Cardiac fibroblast (primary cell): Measurements from ENCODE around the gene TSPAN9.
A peak's percentile ranks its signal among the peaks of the same experiment; 100 is the strongest.

ENCODE experiments used
- DNase-seq, 2 donors: peaks; one replicate each; pipeline versions ENCODE4 v3.0.0 to v3.0.0-alpha.2; 2010; ENCODE audit warnings: low read depth in 2 of 2
- H3K4me3 ChIP-seq, 2 donors: replicated peaks in 1 of 2; 1 replicate in 1 of 2; 2 replicates in 1 of 2; pipeline ENCODE4 v1.5.1; 2011; ENCODE audit warnings: low read depth in 2 of 2, low read length in 2 of 2, mild to moderate bottlenecking in 2 of 2, moderate library complexity in 1 of 2
- CTCF ChIP-seq: IDR thresholded peaks from one replicate; pipeline ENCODE4 v1.5.1; 2011; ENCODE audit warnings: low read depth, mild to moderate bottlenecking, low read length, inconsistent platforms

The TSPAN9 gene

GRCh38 chr12:3202734-3203446 is 125.7 kb downstream of the TSPAN9 start:
- peak; percentile 96 for TF ChIP-seq CTCF
- DNase-seq: peak; percentile 50 to 55
- no peak overlapping the region for H3K4me3 ChIP-seq

GRCh38 chr12:3203713-3204112 is 126.5 kb downstream of the TSPAN9 start:
- TF ChIP-seq CTCF: no peak
- no peak overlapping the region for H3K4me3 ChIP-seq
- no peak for DNase-seq

GRCh38 chr12:3204143-3204542 is 127.0 kb downstream of the TSPAN9 start:
- TF ChIP-seq CTCF: no peak
- DNase-seq: no peak

GRCh38 chr12:3204730-3205531 is 127.8 kb downstream of the TSPAN9 start:
- no peak for TF ChIP-seq CTCF
- DNase-seq: no peak
- no peak overlapping the region for H3K4me3 ChIP-seq

More at GRCh38 chr12:3204143-3204542, 127.0 kb downstream of the TSPAN9 start:
- H3K4me3 ChIP-seq: no peak overlapping the region

- TF ChIP-seq CTCF: no peak
- H3K4me3 ChIP-seq: no peak overlapping the region
Measured at GRCh38 chr12:3205742-3206519, 128.8 kb downstream of the TSPAN9 start.

GRCh38 chr12:3206536-3207072 is 129.4 kb downstream of the TSPAN9 start:
- no peak overlapping the region for H3K4me3 ChIP-seq
- no peak for TF ChIP-seq CTCF
- DNase-seq: no peak

More at GRCh38 chr12:3205742-3206519, 128.8 kb downstream of the TSPAN9 start:
- peak in 1 of 2 donors; percentile 45 for DNase-seq
